Gastroesophageal sphincter (tissue), 4 donors: ENCODE data around the gene EXOSC2. TPM values are rescaled to one million over a fixed set of nuclear protein-coding genes. Genes with fewer than 3 reads are reported as not detected.

Experiments used
- ATAC-seq: fragments of 150-250 bp; one replicate; pipeline ENCODE4 v1.9.1; 2016; ENCODE audit warnings: mild to moderate bottlenecking, moderate library complexity
- H3K27ac ChIP-seq, 4 donors: fragments of 200-600 bp; sonication (generic) in 3 of 4; 1 replicate in 3 of 4; 2 replicates in 1 of 4; pipeline ENCODE4 v1.5.1; 2016 to 2019
- H3K27me3 ChIP-seq: fragments of 200-600 bp; sonication (generic); one replicate; pipeline ENCODE4 v1.5.1; 2019
- H3K36me3 ChIP-seq, 2 donors: fragments of 200-600 bp; sonication (generic); one replicate each; pipeline ENCODE4 v1.5.1; 2019; ENCODE audit warnings: control low read depth in 1 of 2
- H3K4me1 ChIP-seq, 3 donors: fragments of 200-600 bp; sonication (generic); 1 replicate in 2 of 3; 2 replicates in 1 of 3; pipeline ENCODE4 v1.5.1; 2016 to 2019; ENCODE audit warnings: control low read depth in 2 of 3
- H3K4me3 ChIP-seq, 2 donors: fragments of 200-600 bp; sonication (generic); one replicate each; pipeline ENCODE4 v1.5.1; 2019; ENCODE audit warnings: mild to moderate bottlenecking in 1 of 2, moderate library complexity in 1 of 2
- H3K9me3 ChIP-seq, 3 donors: fragments of 200-600 bp; sonication (generic); one replicate each; pipeline ENCODE4 v1.5.1; 2017 to 2019; ENCODE audit warnings: control low read depth in 2 of 3
- CTCF ChIP-seq, 4 experiments: fragments of 200-600 bp in 2 of 4; fragments of 450-650 bp in 2 of 4; sonication (generic) in 1 of 4; IDR thresholded peaks; one replicate each; pipeline ENCODE4 v1.5.1; 2017 to 2019; ENCODE audit warnings: antibody characterized with exemption in 4 of 4, mild to moderate bottlenecking in 2 of 4, moderate library complexity in 2 of 4
- EP300 ChIP-seq: sonication (generic); formaldehyde crosslinking; IDR thresholded peaks from one replicate; pipeline ENCODE4 v1.6.1; 2017; ENCODE audit warnings: antibody characterized with exemption, mild to moderate bottlenecking
- POLR2A ChIP-seq, 2 donors: fragments of 450-650 bp; IDR thresholded peaks; one replicate each; pipeline ENCODE4 v1.6.1; 2017; ENCODE audit warnings: antibody characterized with exemption in 2 of 2, mild to moderate bottlenecking in 2 of 2, moderate library complexity in 1 of 2
- POLR2AphosphoS5 ChIP-seq: sonication (generic); formaldehyde crosslinking; IDR thresholded peaks from one replicate; pipeline ENCODE4 v1.6.1; 2017; ENCODE audit warnings: antibody characterized with exemption
- WGBS, 2 donors: methylation state at CpG; one replicate each; pipeline ENCODE4 v1.1.5; 2018; ENCODE audit warnings: low coverage in 1 of 2; 5-methylcytosine and 5-hydroxymethylcytosine counted together
- total RNA-seq, 4 donors: library from RNA; depleted of rRNA; stranded (reverse); fragments of >200 nt; gene quantifications; one replicate each; pipeline ENCODE4 v1.1.0, GENCODE V29; 2016

EXOSC2 gene
- total RNA-seq, 4 donors from 2014 or later = 15.9 to 32.3 (median 26.8) TPM

- no peak overlapping the region for H3K4me3 ChIP-seq
- no peaks in the 10 kb centered on the region for H3K27me3 ChIP-seq
- H3K4me1 ChIP-seq = no peaks in the 10 kb centered on the region
- WGBS, 2 donors = 100% methylated on average over 1 to 4 of the region's 4 CpGs
- no peaks in the 10 kb centered on the region for H3K36me3 ChIP-seq
- no peak overlapping the region for H3K27ac ChIP-seq
- H3K9me3 ChIP-seq = no peaks in the 10 kb centered on the region
- ATAC-seq = no peak
- no peak for TF ChIP-seq POLR2A (IDR thresholded peaks at IDR 0.05)
These were observed 45.5 kb downstream of the EXOSC2 start for GRCh38 chr9:130739081-130739480.

GRCh38 chr9:130740218-130741023 is 46.8 kb downstream of the EXOSC2 start:
- Histone ChIP-seq H3K4me3 (no peak overlapping the region), H3K9me3 (no peaks in the 10 kb centered on the region), H3K4me1 (no peaks in the 10 kb centered on the region), H3K27ac (no peak overlapping the region), H3K27me3 (no peaks in the 10 kb centered on the region), H3K36me3 (no peaks in the 10 kb centered on the region)
- TF ChIP-seq POLR2AphosphoS5 (no peak), CTCF (IDR thresholded peaks at IDR 0.05) (no peak), POLR2A (IDR thresholded peaks at IDR 0.05) (no peak), EP300 (no peak)
- WGBS, 2 donors = 79 to 90% methylated on average over 2 to 9 of the region's 11 CpGs
- no peak for ATAC-seq

GRCh38 chr9:130741024-130741305 is 47.4 kb downstream of the EXOSC2 start:
- Histone ChIP-seq H3K4me3 (no peak overlapping the region), H3K27me3 (no peaks in the 10 kb centered on the region), H3K4me1 (no peaks in the 10 kb centered on the region), H3K36me3 (no peaks in the 10 kb centered on the region), H3K27ac (no peak overlapping the region), H3K9me3 (no peaks in the 10 kb centered on the region)
- ATAC-seq = no peak
- TF ChIP-seq POLR2AphosphoS5 (no peak), CTCF (IDR thresholded peaks at IDR 0.05) (no peak), EP300 (no peak), POLR2A (IDR thresholded peaks at IDR 0.05) (no peak)
- 89 to 90% methylated on average over 2 of the region's 3 CpGs for WGBS, 2 donors

- no peaks in the 10 kb centered on the region for H3K27me3 ChIP-seq
- no peak overlapping the region for H3K27ac ChIP-seq
- 71 to 79% methylated on average over 4 to 5 of the region's 7 CpGs for WGBS, 2 donors
- no peaks in the 10 kb centered on the region for H3K9me3 ChIP-seq
- H3K4me3 ChIP-seq = no peak overlapping the region
- no peaks in the 10 kb centered on the region for H3K36me3 ChIP-seq
- TF ChIP-seq EP300 = no peak
- TF ChIP-seq POLR2A (IDR thresholded peaks at IDR 0.05) = no peak
- no peak for TF ChIP-seq POLR2AphosphoS5
- no peak for TF ChIP-seq CTCF (IDR thresholded peaks at IDR 0.05)
- no peaks in the 10 kb centered on the region for H3K4me1 ChIP-seq
- no peak for ATAC-seq
These were observed 48.4 kb downstream of the EXOSC2 start for GRCh38 chr9:130741831-130742449.

- ATAC-seq = no peak
- Histone ChIP-seq H3K4me3 (no peak overlapping the region), H3K9me3 (no peaks in the 10 kb centered on the region), H3K27me3 (no peaks in the 10 kb centered on the region), H3K36me3 (no peaks in the 10 kb centered on the region), H3K27ac (no peak overlapping the region), H3K4me1 (no peaks in the 10 kb centered on the region)
- 80 to 97% methylated on average over 3 to 4 of the region's 4 CpGs for WGBS, 2 donors
- TF ChIP-seq POLR2AphosphoS5 (no peak), EP300 (no peak), CTCF (IDR thresholded peaks at IDR 0.05) (no peak), POLR2A (IDR thresholded peaks at IDR 0.05) (no peak)
These were observed 50.1 kb downstream of the EXOSC2 start for GRCh38 chr9:130743656-130744055.
